ENCODE results near the gene KCNQ5. TPM values are rescaled to one million over a fixed set of nuclear protein-coding genes. Genes with fewer than 3 reads are reported as not detected.

The KCNQ5 gene
- total RNA-seq, 1 experiment from 2014 or later = not detected

DNA sequence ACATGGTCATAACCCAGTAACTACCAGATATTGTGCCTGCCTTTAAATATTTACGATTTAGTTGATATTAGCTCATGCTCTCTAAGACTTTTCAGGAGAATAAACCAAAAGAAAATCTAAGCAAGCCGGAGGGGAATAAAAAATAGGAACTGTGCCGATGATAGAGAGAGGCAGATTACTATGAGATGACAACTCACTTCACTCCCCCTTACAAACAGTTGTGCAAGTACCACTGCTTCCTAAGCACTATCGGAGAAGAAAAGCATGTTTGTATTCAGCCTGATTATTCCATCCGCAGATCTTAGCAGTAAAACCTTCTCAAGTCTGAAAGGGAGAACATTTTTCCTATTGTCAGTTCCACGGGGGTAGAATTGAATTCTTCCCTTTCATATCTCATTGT lies 294.4 kb downstream of the KCNQ5 start:
- intact Hi-C loops (cut with micrococcal nuclease) = loop anchor here (10.0 kb wide), 1 partner anchor 501 kb away; no protein-coding TSS in a partner anchor
- peaks cover 41% of the 10 kb centered on the region for H3K27me3 ChIP-seq (ENCODE audit: insufficient read depth, low read length)
- no peaks in the 10 kb centered on the region for H3K9me2 ChIP-seq (ENCODE audit: insufficient read depth)
- no peak for DNase-seq (ENCODE audit: low read depth, low spot score)
- TF ChIP-seq, protein P1, sequence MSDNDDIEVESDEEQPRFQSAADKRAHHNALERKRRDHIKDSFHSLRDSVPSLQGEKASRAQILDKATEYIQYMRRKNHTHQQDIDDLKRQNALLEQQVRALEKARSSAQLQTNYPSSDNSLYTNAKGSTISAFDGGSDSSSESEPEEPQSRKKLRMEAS (IDR thresholded peaks at IDR 0.05) = no peak
- TF ChIP-seq, protein P2, sequence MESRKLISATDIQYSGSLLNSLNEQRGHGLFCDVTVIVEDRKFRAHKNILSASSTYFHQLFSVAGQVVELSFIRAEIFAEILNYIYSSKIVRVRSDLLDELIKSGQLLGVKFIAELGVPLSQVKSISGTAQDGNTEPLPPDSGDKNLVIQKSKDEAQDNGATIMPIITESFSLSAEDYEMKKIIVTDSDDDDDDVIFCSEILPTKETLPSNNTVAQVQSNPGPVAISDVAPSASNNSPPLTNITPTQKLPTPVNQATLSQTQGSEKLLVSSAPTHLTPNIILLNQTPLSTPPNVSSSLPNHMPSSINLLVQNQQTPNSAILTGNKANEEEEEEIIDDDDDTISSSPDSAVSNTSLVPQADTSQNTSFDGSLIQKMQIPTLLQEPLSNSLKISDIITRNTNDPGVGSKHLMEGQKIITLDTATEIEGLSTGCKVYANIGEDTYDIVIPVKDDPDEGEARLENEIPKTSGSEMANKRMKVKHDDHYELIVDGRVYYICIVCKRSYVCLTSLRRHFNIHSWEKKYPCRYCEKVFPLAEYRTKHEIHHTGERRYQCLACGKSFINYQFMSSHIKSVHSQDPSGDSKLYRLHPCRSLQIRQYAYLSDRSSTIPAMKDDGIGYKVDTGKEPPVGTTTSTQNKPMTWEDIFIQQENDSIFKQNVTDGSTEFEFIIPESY (IDR thresholded peaks at IDR 0.05; ENCODE audit: extremely low read depth, insufficient replicate concordance, low read length) = no peak
- TF ChIP-seq SP1 (IDR thresholded peaks at IDR 0.05; ENCODE audit: low read depth) (no peak), CEBPB (IDR thresholded peaks at IDR 0.05; ENCODE audit: low read depth) (no peak), JUND (IDR thresholded peaks at IDR 0.05) (no peak), ZFX (IDR thresholded peaks at IDR 0.05) (no peak), YY1 (IDR thresholded peaks at IDR 0.05; ENCODE audit: extremely low read depth, insufficient replicate concordance, low read depth, low read length) (no peak), POLR2AphosphoS5 (IDR thresholded peaks at IDR 0.05; ENCODE audit: low read depth, low read length) (no peak)
- H2AFZ ChIP-seq (ENCODE audit: low read depth, low read length, poor library complexity, severe bottlenecking) = no peak overlapping the region
- no peaks in the 10 kb centered on the region for H4K20me1 ChIP-seq (ENCODE audit: insufficient read depth)
- ChIA-PET RAD21 (ENCODE audit: low non-redundant PET in 1 of 2, low total read pairs in 2 of 2, uncharacterized antibody in 2 of 2, unreplicated experiment in 2 of 2) (no interaction called here), POLR2A (no interaction called here), CTCF (no interaction called here)
- no peak overlapping the region for H3K4me3 ChIP-seq (replicated peaks in 1 of 2; ENCODE audit: low read depth in 1 of 2, low read length in 2 of 2)
- no peaks in the 10 kb centered on the region for H3K4me1 ChIP-seq (ENCODE audit: control insufficient read depth in 1 of 2, insufficient read depth in 2 of 2, low read length in 2 of 2)
- H3K9me3 ChIP-seq (ENCODE audit: control insufficient read depth in 1 of 2, insufficient read depth in 1 of 2, low read depth in 1 of 2, low read length in 2 of 2) = no peaks in the 10 kb centered on the region
- no peak for ATAC-seq
- H3K27ac ChIP-seq (ENCODE audit: low read depth, low read length) = no peak overlapping the region
- H3K4me2 ChIP-seq (ENCODE audit: low read length) = no peak overlapping the region
- BruUV-seq (replicated peaks) = no TSS peak
- H3K36me3 ChIP-seq (ENCODE audit: control insufficient read depth in 1 of 2, insufficient read depth in 2 of 2, low read length in 2 of 2) = no peaks in the 10 kb centered on the region
- no peak overlapping the region for H3K9ac ChIP-seq (ENCODE audit: low read length)
- no peaks in the 10 kb centered on the region for H3K79me2 ChIP-seq (ENCODE audit: insufficient read depth, low read length)

DNA sequence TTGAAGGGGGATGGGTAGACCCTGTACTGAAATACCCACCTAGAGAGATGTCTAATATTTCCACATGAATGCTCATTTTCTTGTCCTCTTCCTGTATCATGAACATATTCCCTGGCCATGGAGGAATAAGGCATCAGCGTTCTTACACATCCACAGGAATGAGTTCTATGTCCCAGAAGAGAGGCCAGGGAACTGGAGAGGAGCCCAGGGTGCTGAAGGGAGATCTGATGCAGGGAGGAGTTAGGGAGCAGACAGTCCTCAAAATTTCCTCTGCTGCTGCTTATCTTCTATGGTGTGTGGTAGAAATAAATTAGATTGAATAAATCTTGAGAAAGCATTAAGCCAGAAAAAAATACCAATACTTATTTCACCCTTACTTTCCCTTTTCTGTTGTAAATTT lies 295.0 kb downstream of the KCNQ5 start:
- no TSS peak for BruUV-seq (replicated peaks)
- POLR2A ChIA-PET = no interaction called here
- Histone ChIP-seq H3K4me1 (ENCODE audit: control insufficient read depth in 1 of 2, insufficient read depth in 2 of 2, low read length in 2 of 2) (no peaks in the 10 kb centered on the region), H3K9me3 (ENCODE audit: control insufficient read depth in 1 of 2, insufficient read depth in 1 of 2, low read depth in 1 of 2, low read length in 2 of 2) (no peaks in the 10 kb centered on the region), H3K4me2 (ENCODE audit: low read length) (no peak overlapping the region), H3K27me3 (ENCODE audit: insufficient read depth, low read length) (peaks cover 41% of the 10 kb centered on the region), H3K36me3 (ENCODE audit: control insufficient read depth in 1 of 2, insufficient read depth in 2 of 2, low read length in 2 of 2) (no peaks in the 10 kb centered on the region), H4K20me1 (ENCODE audit: insufficient read depth) (no peaks in the 10 kb centered on the region), H3K9ac (ENCODE audit: low read length) (no peak overlapping the region), H3K9me2 (ENCODE audit: insufficient read depth) (no peaks in the 10 kb centered on the region), H3K79me2 (ENCODE audit: insufficient read depth, low read length) (no peaks in the 10 kb centered on the region), H3K4me3 (replicated peaks in 1 of 2; ENCODE audit: low read depth in 1 of 2, low read length in 2 of 2) (no peak overlapping the region), H3K27ac (ENCODE audit: low read depth, low read length) (no peak overlapping the region), H2AFZ (ENCODE audit: low read depth, low read length, poor library complexity, severe bottlenecking) (no peak overlapping the region)
- DNase-seq (ENCODE audit: low read depth, low spot score) (no peak), ATAC-seq (no peak)
- RAD21 ChIA-PET (ENCODE audit: low non-redundant PET in 1 of 2, low total read pairs in 2 of 2, uncharacterized antibody in 2 of 2, unreplicated experiment in 2 of 2) = no interaction called here
- intact Hi-C loops (cut with micrococcal nuclease) = loop anchor here (10.0 kb wide), 1 partner anchor 502 kb away; no protein-coding TSS in a partner anchor
- CTCF ChIA-PET = no interaction called here
- TF ChIP-seq, protein P3, sequence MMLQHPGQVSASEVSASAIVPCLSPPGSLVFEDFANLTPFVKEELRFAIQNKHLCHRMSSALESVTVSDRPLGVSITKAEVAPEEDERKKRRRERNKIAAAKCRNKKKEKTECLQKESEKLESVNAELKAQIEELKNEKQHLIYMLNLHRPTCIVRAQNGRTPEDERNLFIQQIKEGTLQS (IDR thresholded peaks at IDR 0.05) = no peak
- TF ChIP-seq, protein P4, sequence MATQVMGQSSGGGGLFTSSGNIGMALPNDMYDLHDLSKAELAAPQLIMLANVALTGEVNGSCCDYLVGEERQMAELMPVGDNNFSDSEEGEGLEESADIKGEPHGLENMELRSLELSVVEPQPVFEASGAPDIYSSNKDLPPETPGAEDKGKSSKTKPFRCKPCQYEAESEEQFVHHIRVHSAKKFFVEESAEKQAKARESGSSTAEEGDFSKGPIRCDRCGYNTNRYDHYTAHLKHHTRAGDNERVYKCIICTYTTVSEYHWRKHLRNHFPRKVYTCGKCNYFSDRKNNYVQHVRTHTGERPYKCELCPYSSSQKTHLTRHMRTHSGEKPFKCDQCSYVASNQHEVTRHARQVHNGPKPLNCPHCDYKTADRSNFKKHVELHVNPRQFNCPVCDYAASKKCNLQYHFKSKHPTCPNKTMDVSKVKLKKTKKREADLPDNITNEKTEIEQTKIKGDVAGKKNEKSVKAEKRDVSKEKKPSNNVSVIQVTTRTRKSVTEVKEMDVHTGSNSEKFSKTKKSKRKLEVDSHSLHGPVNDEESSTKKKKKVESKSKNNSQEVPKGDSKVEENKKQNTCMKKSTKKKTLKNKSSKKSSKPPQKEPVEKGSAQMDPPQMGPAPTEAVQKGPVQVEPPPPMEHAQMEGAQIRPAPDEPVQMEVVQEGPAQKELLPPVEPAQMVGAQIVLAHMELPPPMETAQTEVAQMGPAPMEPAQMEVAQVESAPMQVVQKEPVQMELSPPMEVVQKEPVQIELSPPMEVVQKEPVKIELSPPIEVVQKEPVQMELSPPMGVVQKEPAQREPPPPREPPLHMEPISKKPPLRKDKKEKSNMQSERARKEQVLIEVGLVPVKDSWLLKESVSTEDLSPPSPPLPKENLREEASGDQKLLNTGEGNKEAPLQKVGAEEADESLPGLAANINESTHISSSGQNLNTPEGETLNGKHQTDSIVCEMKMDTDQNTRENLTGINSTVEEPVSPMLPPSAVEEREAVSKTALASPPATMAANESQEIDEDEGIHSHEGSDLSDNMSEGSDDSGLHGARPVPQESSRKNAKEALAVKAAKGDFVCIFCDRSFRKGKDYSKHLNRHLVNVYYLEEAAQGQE (IDR thresholded peaks at IDR 0.05; ENCODE audit: low read depth) = no peak
- TF ChIP-seq RAD21 (IDR thresholded peaks at IDR 0.05; ENCODE audit: low read depth) (no peak), FOSL1 (IDR thresholded peaks at IDR 0.05; ENCODE audit: low read depth) (no peak), POLR2A (IDR thresholded peaks at IDR 0.05; ENCODE audit: borderline replicate concordance, extremely low read depth, insufficient read depth, insufficient read length) (no peak)
- TF ChIP-seq, protein P5, sequence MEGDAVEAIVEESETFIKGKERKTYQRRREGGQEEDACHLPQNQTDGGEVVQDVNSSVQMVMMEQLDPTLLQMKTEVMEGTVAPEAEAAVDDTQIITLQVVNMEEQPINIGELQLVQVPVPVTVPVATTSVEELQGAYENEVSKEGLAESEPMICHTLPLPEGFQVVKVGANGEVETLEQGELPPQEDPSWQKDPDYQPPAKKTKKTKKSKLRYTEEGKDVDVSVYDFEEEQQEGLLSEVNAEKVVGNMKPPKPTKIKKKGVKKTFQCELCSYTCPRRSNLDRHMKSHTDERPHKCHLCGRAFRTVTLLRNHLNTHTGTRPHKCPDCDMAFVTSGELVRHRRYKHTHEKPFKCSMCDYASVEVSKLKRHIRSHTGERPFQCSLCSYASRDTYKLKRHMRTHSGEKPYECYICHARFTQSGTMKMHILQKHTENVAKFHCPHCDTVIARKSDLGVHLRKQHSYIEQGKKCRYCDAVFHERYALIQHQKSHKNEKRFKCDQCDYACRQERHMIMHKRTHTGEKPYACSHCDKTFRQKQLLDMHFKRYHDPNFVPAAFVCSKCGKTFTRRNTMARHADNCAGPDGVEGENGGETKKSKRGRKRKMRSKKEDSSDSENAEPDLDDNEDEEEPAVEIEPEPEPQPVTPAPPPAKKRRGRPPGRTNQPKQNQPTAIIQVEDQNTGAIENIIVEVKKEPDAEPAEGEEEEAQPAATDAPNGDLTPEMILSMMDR (IDR thresholded peaks at IDR 0.05 in 2 of 3, conservative IDR thresholded peaks at IDR 0.05 in 1 of 3; ENCODE audit: borderline replicate concordance in 1 of 3, insufficient read depth in 1 of 3, low read depth in 2 of 3, low read length in 2 of 3) = no peak

All from HCT116 (cell line).